HG03159 (cell line): ENCODE results near the gene SIRT5.

Source experiments
- ATAC-seq: cut with Tn5 transposase; IDR thresholded peaks from one replicate; pipeline ENCODE4 v1.9.1; 2021; ENCODE audit warnings: mild to moderate bottlenecking, moderate library complexity; ENCODE audit not compliant: unreplicated experiment

Gene SIRT5

GRCh38 chr6:13550656-13551055 is 23.7 kb upstream of the SIRT5 start:
- ATAC-seq: no peak

- ATAC-seq: no peak
Measured at GRCh38 chr6:13553646-13554045, 20.8 kb upstream of the SIRT5 start.

GRCh38 chr6:13554929-13555333 is 19.5 kb upstream of the SIRT5 start:
- ATAC-seq: no peak

- ATAC-seq: no peak
Measured at GRCh38 chr6:13557841-13558240, 16.6 kb upstream of the SIRT5 start.

GRCh38 chr6:13558718-13559117 is 15.7 kb upstream of the SIRT5 start:
- no peak for ATAC-seq

- ATAC-seq: no peak
Measured at GRCh38 chr6:13559251-13559650, 15.2 kb upstream of the SIRT5 start.

- no peak for ATAC-seq
Measured at GRCh38 chr6:13559968-13560650, 14.3 kb upstream of the SIRT5 start.

- ATAC-seq: no peak
Measured at GRCh38 chr6:13560651-13561044, 13.8 kb upstream of the SIRT5 start.

GRCh38 chr6:13561624-13562267 is 12.7 kb upstream of the SIRT5 start:
- ATAC-seq: no peak

- no peak for ATAC-seq
Measured at GRCh38 chr6:13563009-13563408, 11.4 kb upstream of the SIRT5 start.

GRCh38 chr6:13565921-13566320 is 8.5 kb upstream of the SIRT5 start:
- no peak for ATAC-seq

- no peak for ATAC-seq
Measured at GRCh38 chr6:13566500-13566899, 7.9 kb upstream of the SIRT5 start.

GRCh38 chr6:13568970-13569369 is 5.4 kb upstream of the SIRT5 start:
- ATAC-seq: no peak

GRCh38 chr6:13572240-13572639 is 2.2 kb upstream of the SIRT5 start:
- ATAC-seq: no peak

- no peak for ATAC-seq
Measured at GRCh38 chr6:13572951-13573654, 1.3 kb upstream of the SIRT5 start.

- no peak for ATAC-seq
Measured at GRCh38 chr6:13573669-13574110, 711 bp upstream of the SIRT5 start.

GRCh38 chr6:13574149-13574570 is 241 bp upstream of the SIRT5 start:
- ATAC-seq: peak; percentile 77

GRCh38 chr6:13575377-13575775 is 975 bp downstream of the SIRT5 start:
- ATAC-seq: no peak

GRCh38 chr6:13576017-13576416 is 1.6 kb downstream of the SIRT5 start:
- ATAC-seq: no peak

GRCh38 chr6:13577926-13578325 is 3.5 kb downstream of the SIRT5 start:
- ATAC-seq: no peak

- ATAC-seq: no peak
Measured at GRCh38 chr6:13579911-13580310, 5.5 kb downstream of the SIRT5 start.

- no peak for ATAC-seq
Measured at GRCh38 chr6:13581700-13582229, 7.4 kb downstream of the SIRT5 start.
